Measurements from ENCODE around the gene FES.

The FES gene

DNA sequence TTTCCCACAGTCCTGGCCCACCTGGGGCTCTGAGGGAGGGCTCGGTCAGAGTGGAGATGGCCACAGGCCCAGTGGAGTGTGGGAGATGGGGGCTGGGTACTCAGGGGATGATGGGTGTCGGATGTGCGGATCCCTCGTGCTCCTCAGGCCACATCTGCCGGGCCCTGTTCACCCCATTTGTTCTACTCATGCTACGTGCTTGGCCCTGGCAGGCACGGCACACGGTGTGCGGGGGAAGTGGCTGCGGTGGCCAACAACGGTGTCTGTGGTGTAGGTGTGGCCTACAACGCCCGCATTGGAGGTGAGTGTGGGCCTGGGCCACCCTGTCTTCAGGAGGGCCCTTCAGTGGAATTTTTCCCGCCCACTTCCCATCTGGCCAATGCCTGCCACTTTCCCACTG is 7.0 kb upstream of the FES start:
- DNase-seq, result no peak

DNA sequence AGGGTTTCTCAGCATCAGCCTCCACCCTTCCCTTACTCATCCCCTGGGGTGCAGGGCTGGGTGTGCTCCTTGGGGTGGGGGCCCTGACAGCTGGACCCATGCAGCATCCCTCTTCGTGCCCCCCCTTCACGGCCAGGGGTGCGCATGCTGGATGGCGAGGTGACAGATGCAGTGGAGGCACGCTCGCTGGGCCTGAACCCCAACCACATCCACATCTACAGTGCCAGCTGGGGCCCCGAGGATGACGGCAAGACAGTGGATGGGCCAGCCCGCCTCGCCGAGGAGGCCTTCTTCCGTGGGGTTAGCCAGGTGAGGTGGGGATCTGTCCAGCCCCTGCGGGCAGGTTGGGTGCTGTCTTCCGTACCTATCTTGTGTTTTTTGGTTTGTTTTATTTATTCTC is 6.3 kb upstream of the FES start:
- DNase-seq, result no peak

DNA sequence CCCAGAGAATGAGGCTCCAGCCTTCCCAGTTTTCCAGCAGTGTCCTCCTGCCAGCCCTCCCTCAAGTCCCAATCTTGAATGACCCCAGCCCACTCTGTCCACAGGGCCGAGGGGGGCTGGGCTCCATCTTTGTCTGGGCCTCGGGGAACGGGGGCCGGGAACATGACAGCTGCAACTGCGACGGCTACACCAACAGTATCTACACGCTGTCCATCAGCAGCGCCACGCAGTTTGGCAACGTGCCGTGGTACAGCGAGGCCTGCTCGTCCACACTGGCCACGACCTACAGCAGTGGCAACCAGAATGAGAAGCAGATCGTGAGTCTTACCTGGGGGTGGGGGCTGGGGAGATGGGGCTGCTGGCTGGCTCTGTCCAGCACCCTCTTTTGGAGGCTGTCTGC is 5.6 kb upstream of the FES start:
- DNase-seq, result no peak

DNA sequence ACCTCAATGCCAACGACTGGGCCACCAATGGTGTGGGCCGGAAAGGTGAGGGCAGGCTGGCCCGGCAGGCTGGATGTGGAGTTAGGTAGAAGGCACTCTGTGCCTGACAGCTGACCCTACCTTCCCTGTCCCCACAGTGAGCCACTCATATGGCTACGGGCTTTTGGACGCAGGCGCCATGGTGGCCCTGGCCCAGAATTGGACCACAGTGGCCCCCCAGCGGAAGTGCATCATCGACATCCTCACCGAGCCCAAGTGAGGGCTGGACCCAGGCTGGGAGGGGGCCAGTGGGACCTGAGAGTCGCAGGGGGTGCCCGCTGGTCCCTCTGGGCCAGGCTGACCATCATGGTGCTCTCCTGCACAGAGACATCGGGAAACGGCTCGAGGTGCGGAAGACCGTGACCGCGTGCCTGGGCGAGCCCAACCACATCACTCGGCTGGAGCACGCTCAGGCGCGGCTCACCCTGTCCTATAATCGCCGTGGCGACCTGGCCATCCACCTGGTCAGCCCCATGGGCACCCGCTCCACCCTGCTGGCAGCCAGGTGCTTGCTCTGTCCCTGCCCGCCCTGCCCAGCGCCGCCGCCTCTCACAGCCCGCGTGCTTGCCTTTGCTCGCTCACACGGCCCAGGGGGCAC is 4.5 kb upstream of the FES start:
- no peak for DNase-seq

DNA sequence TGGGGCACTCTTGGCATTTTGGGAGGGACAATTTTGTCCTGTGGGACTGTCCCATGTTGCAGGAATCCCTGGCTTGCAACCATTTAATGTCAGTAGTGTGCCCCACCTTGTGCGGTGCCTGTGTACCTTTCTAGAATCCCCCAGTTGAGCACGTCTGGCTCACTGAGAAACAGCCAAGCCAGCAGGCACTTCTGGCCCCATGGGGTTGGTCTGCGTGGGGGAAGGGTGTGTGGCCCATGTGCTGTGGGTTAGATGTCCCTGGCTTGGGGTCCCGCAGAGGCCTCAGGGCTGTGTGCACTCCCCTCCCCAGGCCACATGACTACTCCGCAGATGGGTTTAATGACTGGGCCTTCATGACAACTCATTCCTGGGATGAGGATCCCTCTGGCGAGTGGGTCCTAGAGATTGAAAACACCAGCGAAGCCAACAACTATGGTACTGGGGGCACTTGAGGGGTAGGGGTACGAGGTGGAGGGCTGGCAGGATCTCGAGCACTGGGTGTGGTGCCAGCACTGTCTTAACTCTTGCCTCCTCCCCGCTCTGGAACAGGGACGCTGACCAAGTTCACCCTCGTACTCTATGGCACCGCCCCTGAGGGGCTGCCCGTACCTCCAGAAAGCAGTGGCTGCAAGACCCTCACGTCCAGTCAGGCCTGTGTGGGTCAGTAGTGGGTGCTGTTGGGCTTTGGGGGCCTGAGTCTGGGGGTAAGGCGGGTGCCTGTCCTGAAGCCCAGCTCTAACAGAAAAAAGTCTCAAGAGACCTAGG is 3.7 kb upstream of the FES start:
- no peak for DNase-seq

DNA sequence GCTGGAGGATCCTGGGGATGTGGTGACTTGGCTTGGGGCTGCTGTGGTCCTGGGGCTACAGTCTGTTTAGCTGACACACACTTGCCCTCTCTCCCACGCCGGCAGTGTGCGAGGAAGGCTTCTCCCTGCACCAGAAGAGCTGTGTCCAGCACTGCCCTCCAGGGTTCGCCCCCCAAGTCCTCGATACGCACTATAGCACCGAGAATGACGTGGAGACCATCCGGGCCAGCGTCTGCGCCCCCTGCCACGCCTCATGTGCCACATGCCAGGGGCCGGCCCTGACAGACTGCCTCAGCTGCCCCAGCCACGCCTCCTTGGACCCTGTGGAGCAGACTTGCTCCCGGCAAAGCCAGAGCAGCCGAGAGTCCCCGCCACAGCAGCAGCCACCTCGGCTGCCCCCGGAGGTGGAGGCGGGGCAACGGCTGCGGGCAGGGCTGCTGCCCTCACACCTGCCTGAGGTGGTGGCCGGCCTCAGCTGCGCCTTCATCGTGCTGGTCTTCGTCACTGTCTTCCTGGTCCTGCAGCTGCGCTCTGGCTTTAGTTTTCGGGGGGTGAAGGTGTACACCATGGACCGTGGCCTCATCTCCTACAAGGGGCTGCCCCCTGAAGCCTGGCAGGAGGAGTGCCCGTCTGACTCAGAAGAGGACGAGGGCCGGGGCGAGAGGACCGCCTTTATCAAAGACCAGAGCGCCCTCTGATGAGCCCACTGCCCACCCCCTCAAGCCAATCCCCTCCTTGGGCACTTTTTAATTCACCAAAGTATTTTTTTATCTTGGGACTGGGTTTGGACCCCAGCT is 2.9 kb upstream of the FES start:
- DNase-seq, result no peak

DNA sequence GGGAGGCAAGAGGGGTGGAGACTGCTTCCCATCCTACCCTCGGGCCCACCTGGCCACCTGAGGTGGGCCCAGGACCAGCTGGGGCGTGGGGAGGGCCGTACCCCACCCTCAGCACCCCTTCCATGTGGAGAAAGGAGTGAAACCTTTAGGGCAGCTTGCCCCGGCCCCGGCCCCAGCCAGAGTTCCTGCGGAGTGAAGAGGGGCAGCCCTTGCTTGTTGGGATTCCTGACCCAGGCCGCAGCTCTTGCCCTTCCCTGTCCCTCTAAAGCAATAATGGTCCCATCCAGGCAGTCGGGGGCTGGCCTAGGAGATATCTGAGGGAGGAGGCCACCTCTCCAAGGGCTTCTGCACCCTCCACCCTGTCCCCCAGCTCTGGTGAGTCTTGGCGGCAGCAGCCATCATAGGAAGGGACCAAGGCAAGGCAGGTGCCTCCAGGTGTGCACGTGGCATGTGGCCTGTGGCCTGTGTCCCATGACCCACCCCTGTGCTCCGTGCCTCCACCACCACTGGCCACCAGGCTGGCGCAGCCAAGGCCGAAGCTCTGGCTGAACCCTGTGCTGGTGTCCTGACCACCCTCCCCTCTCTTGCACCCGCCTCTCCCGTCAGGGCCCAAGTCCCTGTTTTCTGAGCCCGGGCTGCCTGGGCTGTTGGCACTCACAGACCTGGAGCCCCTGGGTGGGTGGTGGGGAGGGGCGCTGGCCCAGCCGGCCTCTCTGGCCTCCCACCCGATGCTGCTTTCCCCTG is 2.2 kb upstream of the FES start:
- no peak for DNase-seq

DNA sequence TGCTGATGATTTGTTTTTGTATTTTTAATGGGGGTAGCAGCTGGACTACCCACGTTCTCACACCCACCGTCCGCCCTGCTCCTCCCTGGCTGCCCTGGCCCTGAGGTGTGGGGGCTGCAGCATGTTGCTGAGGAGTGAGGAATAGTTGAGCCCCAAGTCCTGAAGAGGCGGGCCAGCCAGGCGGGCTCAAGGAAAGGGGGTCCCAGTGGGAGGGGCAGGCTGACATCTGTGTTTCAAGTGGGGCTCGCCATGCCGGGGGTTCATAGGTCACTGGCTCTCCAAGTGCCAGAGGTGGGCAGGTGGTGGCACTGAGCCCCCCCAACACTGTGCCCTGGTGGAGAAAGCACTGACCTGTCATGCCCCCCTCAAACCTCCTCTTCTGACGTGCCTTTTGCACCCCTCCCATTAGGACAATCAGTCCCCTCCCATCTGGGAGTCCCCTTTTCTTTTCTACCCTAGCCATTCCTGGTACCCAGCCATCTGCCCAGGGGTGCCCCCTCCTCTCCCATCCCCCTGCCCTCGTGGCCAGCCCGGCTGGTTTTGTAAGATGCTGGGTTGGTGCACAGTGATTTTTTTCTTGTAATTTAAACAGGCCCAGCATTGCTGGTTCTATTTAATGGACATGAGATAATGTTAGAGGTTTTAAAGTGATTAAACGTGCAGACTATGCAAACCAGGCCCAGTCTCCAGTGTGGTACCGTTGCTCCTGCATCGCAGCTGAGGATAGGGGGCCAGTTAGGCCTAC is 1.4 kb upstream of the FES start:
- no peak for DNase-seq

DNA sequence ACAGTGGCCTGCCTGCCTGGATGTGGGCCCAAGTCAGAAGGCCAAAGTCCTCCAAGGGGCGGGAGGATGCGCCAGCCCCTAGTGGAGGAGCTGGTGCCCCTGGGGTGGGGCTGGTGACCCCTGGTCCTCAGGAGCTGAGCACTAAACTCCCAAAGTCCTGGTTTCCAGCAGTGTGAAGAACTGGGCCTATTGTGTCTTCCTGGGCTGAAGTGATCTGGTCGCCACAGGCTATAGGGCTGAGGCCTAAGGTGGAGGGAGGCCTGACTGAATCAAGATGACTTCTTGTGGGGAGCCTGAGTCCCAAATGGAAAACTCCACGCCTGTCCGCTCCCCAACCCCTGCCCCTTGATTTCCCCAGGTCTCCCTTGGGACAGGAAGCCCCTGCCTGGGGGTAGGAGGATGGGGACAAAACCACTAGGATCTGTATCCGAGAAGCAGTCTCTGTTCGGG is 753 bp upstream of the FES start:
- no peak for DNase-seq

DNA sequence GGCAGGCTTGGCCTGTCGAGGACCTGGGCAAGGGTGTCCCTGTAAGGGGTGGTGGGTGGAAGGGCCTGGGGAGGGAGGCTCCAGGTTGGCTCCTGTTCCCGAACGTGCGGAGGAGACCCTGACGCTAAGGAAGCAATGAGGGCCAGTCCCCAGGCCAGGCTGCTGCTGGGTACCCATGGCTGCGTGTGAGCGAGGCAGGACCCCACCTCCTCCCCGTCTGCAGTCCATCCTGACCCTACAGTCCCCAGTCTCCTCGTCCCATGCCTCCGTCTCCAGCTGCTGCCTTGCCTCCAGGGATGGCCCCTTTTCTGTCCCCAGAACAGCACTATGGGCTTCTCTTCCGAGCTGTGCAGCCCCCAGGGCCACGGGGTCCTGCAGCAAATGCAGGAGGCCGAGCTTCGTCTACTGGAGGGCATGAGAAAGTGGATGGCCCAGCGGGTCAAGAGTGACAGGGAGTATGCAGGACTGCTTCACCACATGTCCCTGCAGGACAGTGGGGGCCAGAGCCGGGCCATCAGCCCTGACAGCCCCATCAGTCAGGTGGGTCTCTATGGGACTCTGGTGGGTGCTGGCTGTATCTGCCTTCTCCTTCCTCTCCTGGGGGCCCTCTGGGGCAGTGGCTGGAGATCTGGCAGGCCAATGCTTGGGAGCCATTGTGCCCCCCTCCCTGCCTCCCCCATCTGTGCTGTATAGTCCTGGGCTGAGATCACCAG is 571 bp downstream of the FES start:
- no peak for DNase-seq

DNA sequence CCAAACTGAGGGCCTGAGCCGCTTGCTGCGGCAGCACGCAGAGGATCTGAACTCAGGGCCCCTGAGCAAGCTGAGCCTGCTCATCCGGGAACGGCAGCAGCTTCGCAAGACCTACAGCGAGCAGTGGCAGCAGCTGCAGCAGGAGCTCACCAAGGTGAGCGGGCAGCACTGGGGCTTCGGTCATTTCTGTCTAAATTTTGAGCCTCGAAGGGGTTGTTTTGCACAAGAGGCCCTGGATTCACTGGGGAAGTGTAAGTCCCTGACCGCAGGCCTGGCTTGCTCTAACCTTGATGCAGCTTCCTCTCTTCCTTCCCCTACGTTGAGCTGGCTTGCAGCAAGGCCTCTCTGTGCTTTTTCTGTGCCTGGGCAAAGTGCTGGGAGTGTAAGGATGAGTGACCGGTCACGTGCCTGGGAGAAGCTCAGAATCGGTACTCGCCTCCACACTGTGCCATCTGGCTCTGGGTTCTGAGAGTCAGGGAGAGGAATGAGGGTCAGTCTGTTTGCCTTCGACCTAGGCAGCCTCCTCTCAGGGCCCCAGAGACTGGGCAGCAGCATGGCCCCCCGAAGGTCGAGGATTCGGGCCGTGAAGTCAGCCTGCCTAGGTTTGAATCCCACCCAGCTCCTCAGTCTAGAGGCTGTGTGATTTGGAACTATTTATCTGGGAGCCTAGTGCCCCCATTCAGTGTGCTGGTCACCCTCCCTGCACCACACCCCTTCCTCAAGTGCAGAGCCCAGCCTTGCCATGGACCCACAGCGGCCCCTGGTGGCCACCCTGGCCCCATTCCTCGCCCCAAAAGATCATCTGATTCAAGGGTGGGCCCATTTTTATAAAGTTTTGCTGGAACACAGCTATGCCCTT is 1.4 kb downstream of the FES start:
- DNase-seq, result peak; percentile 84

DNA sequence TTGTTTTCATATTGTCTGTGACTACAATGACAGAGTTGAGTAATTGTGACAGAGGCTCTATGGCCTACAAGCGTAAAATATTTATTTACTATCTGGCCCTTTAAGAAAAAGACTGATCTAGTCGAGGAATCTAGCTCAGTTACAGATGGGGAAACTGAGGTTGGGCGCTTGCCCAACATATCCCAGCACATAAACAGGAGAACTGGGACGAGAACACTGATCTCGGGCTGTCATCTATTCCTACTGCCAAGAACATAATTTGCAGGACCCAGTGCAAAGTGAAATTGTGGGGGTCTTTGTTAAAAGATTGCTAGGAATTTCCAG is 1.9 kb downstream of the FES start:
- no peak for DNase-seq

DNA sequence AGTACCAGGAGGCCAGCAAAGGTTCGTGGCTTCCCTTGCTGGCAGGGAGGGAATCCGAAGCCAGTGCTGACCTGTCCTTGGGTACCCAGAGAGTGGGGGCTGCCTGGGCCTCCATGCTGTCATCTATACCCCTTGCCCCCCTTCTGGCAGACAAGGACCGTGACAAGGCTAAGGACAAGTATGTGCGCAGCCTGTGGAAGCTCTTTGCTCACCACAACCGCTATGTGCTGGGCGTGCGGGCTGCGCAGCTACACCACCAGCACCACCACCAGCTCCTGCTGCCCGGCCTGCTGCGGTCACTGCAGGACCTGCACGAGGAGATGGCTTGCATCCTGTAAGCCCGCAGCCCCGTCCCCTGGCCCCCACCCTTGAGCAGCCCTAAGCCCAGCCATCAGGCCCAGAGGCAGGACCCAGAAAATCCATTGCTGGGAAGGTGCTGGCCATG is 2.8 kb downstream of the FES start:
- DNase-seq, result no peak

DNA sequence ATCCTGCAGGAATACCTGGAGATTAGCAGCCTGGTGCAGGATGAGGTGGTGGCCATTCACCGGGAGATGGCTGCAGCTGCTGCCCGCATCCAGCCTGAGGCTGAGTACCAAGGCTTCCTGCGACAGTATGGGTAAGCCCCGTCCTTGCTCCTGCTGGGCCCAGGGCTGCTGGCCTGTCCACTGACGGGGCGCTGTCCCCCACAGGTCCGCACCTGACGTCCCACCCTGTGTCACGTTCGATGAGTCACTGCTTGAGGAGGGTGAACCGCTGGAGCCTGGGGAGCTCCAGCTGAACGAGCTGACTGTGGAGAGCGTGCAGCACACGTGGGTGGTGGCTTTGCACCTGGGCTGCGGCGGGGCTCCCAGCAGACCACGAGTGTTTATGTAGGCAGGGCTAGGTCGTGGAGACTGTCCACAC is 5.0 kb downstream of the FES start:
- DNase-seq, result no peak

DNA sequence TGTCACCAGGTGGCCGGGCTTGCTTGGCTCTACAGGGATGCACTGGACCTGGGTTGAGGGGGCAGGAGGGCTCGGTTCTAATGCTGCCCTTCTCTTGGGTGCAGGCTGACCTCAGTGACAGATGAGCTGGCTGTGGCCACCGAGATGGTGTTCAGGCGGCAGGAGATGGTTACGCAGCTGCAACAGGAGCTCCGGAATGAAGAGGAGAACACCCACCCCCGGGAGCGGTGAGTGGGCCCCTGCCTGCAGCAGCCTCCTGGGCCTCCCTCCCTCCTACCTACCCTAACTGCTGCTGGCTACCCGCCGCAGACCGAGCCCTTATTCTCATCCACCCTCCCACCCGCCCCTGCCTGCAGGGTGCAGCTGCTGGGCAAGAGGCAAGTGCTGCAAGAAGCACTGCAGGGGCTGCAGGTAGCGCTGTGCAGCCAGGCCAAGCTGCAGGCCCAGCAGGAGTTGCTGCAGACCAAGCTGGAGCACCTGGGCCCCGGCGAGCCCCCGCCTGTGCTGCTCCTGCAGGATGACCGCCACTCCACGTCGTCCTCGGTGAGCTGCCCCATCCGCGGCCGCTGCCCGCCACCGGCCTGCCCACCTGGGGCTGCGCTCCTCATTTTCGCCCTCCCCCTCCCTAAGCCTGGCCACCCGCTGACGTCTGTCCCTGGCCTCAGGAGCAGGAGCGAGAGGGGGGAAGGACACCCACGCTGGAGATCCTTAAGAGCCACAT is 5.6 kb downstream of the FES start:
- DNase-seq, result no peak

DNA sequence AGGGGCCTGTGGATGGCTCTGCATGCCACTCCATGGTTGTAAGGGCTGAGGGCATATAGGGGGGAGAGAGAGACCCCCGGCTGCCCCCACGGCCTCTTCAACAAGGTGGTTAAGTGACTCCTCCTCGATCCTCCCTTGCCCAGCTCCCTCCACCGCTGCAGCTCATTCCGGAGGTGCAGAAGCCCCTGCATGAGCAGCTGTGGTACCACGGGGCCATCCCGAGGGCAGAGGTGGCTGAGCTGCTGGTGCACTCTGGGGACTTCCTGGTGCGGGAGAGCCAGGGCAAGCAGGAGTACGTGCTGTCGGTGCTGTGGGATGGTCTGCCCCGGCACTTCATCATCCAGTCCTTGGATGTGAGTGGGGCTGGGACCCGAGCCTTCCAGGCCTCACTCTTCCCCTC is 6.5 kb downstream of the FES start:
- no peak for DNase-seq

DNA sequence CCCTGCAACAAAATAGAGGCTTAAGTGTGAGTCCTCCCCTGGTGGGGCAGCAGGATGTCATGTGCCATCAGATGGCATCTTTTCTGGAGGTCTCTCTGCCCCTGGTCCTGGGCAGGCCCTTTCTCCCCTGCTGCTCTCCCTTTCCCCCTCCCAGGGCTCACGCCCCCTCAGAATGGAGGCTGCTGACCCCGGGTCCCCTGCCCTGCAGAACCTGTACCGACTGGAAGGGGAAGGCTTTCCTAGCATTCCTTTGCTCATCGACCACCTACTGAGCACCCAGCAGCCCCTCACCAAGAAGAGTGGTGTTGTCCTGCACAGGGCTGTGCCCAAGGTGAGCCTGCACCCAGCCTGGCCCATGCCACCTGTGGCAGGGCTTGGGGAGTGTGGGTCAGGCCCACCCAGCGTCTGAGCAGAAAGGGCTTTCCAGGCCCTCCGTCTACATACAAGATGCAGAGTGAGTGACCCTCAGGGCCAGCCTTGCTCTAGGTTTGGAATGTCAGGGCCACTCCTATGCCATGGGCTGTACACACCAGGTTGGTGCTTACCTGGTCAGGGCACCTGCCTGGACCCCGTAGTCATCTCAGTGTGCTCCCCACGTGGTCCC is 7.1 kb downstream of the FES start:
- DNase-seq, result no peak

DNA sequence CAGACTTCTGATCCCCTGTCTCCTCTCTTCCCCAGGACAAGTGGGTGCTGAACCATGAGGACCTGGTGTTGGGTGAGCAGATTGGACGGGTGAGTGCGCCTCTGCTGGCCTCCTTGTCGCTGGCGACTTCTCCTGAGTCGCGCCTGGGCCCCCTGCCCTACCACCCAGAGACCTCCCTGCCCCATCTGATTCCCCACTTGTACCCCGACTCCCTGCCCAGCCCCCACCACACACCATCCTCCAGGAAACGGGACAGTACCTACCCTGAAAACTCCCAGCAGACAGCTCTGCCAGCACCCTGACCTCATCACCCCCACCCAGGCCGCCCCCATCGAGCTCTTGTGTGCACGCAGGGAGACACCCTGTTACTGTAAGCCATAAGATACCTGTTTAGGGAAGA is 7.7 kb downstream of the FES start:
- no peak for DNase-seq

DNA sequence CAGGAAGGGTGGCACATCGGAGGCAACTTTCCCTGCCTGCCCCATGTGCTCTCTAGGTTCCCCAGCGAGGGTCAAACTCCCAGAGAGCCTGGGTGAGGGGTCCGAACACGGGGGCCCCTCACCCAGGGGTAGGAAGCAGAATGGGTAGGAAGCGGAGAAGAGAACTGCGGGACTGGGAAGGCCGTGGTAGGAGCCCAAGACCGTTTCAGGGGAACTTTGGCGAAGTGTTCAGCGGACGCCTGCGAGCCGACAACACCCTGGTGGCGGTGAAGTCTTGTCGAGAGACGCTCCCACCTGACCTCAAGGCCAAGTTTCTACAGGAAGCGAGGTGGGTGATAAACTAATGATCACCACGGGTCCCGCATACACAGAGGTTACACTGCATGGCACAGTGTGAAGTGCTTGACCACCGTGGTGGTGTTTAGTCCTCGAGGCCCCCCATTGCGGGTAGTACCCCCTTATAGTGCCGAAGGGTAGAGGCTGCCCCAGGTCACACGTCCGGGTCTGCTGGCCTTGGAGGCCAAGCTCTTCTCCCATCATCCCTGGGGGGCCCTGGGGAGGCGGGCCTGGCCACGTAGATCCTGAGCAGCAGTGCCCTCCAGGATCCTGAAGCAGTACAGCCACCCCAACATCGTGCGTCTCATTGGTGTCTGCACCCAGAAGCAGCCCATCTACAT is 8.3 kb downstream of the FES start:
- DNase-seq, result no peak

Data from activated CD4-positive, alpha-beta T cell treated with anti-CD3 and anti-CD28 coated beads, Interleukin-2, amount 50 U/mL, for 16 hours (primary cell).